Chondrocyte (in vitro differentiated cells): ENCODE results near the gene SLC25A19. TPM values are rescaled to one million over a fixed set of nuclear protein-coding genes. Genes with fewer than 3 reads are reported as not detected.

Experiments
- DNase-seq: peaks from one replicate; pipeline ENCODE4 v3.0.0; 2021; ENCODE audit warnings: mixed read lengths, low spot score
- H3K27ac Mint-ChIP-seq: one replicate; pipeline ENCODE4 v1.8.0; 2021; ENCODE audit warnings: mild to moderate bottlenecking, moderate library complexity, mixed read lengths; ENCODE audit not compliant: unreplicated experiment
- H3K27me3 Mint-ChIP-seq: 2 replicates; pipeline ENCODE4 v1.8.0; 2021; ENCODE audit warnings: low read depth, mixed read lengths
- H3K36me3 Mint-ChIP-seq: 2 replicates; pipeline ENCODE4 v1.8.0; 2021; ENCODE audit warnings: low read depth, mixed read lengths
- H3K4me1 Mint-ChIP-seq: 2 replicates; pipeline ENCODE4 v1.8.0; 2021; ENCODE audit warnings: low read depth, mild to moderate bottlenecking, mixed read lengths
- H3K4me3 Mint-ChIP-seq: one replicate; pipeline ENCODE4 v1.8.0; 2021; ENCODE audit warnings: mild to moderate bottlenecking, moderate library complexity, mixed read lengths; ENCODE audit not compliant: unreplicated experiment
- H3K9me3 Mint-ChIP-seq: 2 replicates; pipeline ENCODE4 v1.8.0; 2021; ENCODE audit warnings: low read depth, mixed read lengths
- total RNA-seq: library from RNA; stranded (reverse); gene quantifications from 3 replicates; pipeline ENCODE4 v1.2.1, GENCODE V29; 2021
- TF ChIP-seq, protein P1 (sequence below): fragments of 200-600 bp; sonication (generic); IDR thresholded peaks from 2 replicates; pipeline ENCODE4 v1.5.0; 2021; ENCODE audit warnings: antibody characterized with exemption, mild to moderate bottlenecking, moderate library complexity

The SLC25A19 gene
- total RNA-seq, 1 donor from 2014 or later, result 11.7 TPM

- Mint-ChIP-seq H3K4me1 (no peaks in the 10 kb centered on the region), H3K9me3 (no peaks in the 10 kb centered on the region), H3K4me3 (no peak overlapping the region), H3K27me3 (no peaks in the 10 kb centered on the region), H3K36me3 (peaks cover 26% of the 10 kb centered on the region), H3K27ac (no peak overlapping the region)
- DNase-seq, result no peak
- TF ChIP-seq, protein P1, sequence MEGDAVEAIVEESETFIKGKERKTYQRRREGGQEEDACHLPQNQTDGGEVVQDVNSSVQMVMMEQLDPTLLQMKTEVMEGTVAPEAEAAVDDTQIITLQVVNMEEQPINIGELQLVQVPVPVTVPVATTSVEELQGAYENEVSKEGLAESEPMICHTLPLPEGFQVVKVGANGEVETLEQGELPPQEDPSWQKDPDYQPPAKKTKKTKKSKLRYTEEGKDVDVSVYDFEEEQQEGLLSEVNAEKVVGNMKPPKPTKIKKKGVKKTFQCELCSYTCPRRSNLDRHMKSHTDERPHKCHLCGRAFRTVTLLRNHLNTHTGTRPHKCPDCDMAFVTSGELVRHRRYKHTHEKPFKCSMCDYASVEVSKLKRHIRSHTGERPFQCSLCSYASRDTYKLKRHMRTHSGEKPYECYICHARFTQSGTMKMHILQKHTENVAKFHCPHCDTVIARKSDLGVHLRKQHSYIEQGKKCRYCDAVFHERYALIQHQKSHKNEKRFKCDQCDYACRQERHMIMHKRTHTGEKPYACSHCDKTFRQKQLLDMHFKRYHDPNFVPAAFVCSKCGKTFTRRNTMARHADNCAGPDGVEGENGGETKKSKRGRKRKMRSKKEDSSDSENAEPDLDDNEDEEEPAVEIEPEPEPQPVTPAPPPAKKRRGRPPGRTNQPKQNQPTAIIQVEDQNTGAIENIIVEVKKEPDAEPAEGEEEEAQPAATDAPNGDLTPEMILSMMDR, result no peak
Observed at GRCh38 chr17:75231071-75231470, 58.2 kb downstream of the SLC25A19 start.

DNA sequence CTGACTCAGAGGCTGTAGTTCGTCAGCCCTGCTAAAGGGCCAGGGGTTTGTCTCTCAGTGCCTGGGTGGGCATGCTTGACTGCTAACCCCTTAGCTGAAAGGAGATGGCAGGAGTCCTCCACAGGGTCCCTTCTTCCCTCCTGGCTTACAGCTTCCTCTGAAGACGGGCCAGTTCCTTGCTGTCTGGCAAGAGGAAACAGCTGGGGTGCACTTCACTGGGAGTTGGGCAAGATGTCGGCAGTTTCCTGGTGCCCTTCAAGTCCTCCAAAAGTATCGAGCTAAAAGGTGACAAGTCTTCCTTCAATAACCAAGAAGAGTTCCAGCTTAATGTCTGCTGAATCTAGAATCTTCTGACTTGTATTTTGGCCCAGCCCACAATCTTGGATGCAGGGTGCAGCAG lies 60.4 kb downstream of the SLC25A19 start:
- DNase-seq, result no peak
- TF ChIP-seq, protein P1, result no peak
- Mint-ChIP-seq H3K4me1 (no peaks in the 10 kb centered on the region), H3K9me3 (no peaks in the 10 kb centered on the region), H3K36me3 (peaks cover 28% of the 10 kb centered on the region), H3K27ac (no peak overlapping the region), H3K27me3 (no peaks in the 10 kb centered on the region), H3K4me3 (no peak overlapping the region)

DNA sequence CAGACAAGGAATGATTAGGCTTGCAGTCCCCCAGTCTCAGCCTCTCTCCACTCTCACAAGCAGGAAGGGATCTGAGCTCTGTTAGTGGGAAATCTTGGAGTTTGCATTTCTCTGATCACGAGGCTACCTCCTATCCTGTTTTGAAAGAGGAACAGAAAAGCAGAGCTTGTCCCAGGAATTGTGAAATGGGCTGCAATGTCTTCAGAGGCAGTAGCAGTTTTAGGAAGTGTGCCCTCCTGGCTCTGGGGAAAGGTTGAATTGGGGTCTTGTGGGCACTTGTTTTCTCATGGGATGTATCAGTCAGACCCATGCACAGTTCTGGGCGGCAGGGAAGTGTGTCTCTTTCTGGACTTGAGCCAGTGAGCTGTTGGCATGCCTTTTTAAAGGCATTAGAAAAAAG lies 60.9 kb downstream of the SLC25A19 start:
- DNase-seq, result no peak
- Mint-ChIP-seq H3K4me1 (no peaks in the 10 kb centered on the region), H3K27ac (peak overlapping the region; percentile 27), H3K27me3 (no peaks in the 10 kb centered on the region), H3K4me3 (no peak overlapping the region), H3K9me3 (no peaks in the 10 kb centered on the region), H3K36me3 (peaks cover 29% of the 10 kb centered on the region)
- TF ChIP-seq, protein P1, result no peak

GRCh38 chr17:75227729-75228128 lies 61.5 kb downstream of the SLC25A19 start:
- Mint-ChIP-seq H3K4me1 (no peaks in the 10 kb centered on the region), H3K36me3 (peaks cover 27% of the 10 kb centered on the region), H3K9me3 (no peaks in the 10 kb centered on the region), H3K4me3 (no peak overlapping the region), H3K27ac (no peak overlapping the region), H3K27me3 (no peaks in the 10 kb centered on the region)
- TF ChIP-seq, protein P1, result no peak
- DNase-seq, result no peak

- H3K27me3 Mint-ChIP-seq, result no peaks in the 10 kb centered on the region
- no peak overlapping the region for H3K4me3 Mint-ChIP-seq
- DNase-seq, result peak; percentile 57
- TF ChIP-seq, protein P1, result no peak
- no peaks in the 10 kb centered on the region for H3K4me1 Mint-ChIP-seq
- no peak overlapping the region for H3K27ac Mint-ChIP-seq
- no peaks in the 10 kb centered on the region for H3K9me3 Mint-ChIP-seq
- peaks cover 23% of the 10 kb centered on the region for H3K36me3 Mint-ChIP-seq
Observed at GRCh38 chr17:75225016-75225415, 64.2 kb downstream of the SLC25A19 start.

Other genes with a start within 250 kb of the SLC25A19 start
- 178 to 185 TPM (median 183 TPM) in 3 replicates for gene ATP5PD, start 242.5 kb downstream of the SLC25A19 start, total RNA-seq
- 16.8 to 20.4 TPM (median 17.1 TPM) in 3 replicates for gene KCTD2, start 242.2 kb downstream of the SLC25A19 start, total RNA-seq
- gene SLC16A5, start 201.5 kb downstream of the SLC25A19 start, total RNA-seq, result 2.1 to 3.0 TPM (median 3.0 TPM) in 3 replicates
- 10.8 to 12.3 TPM (median 12.1 TPM) in 3 replicates for gene ARMC7, start 179.5 kb downstream of the SLC25A19 start, total RNA-seq
- gene NT5C, start 157.7 kb downstream of the SLC25A19 start, total RNA-seq, result 23.3 to 31.2 TPM (median 30.4 TPM) in 3 replicates
- gene JPT1, start 134.9 kb downstream of the SLC25A19 start, total RNA-seq, result 78.6 to 90.4 TPM (median 86.4 TPM) in 3 replicates
- 307 to 347 TPM (median 312 TPM) in 3 replicates for gene SUMO2, start 106.5 kb downstream of the SLC25A19 start, total RNA-seq
- 36.7 to 63.9 TPM (median 41.3 TPM) in 3 replicates for gene NUP85, start 83.8 kb downstream of the SLC25A19 start, total RNA-seq
- 26.9 to 30.3 TPM (median 28.4 TPM) in 3 replicates for gene GGA3, start 27.8 kb downstream of the SLC25A19 start, total RNA-seq
- gene MRPS7, start 27.6 kb downstream of the SLC25A19 start, total RNA-seq, result 38.2 to 49.5 TPM (median 41.1 TPM) in 3 replicates
- 19.0 to 21.6 TPM (median 20.4 TPM) in 3 replicates for gene MIF4GD, start 18.2 kb downstream of the SLC25A19 start, total RNA-seq
- 73.9 to 83.7 TPM (median 79.4 TPM) in 3 replicates for gene GRB2, start 116.2 kb upstream of the SLC25A19 start, total RNA-seq
- 45.6 to 52.3 TPM (median 49.5 TPM) in 3 replicates for gene TMEM94, start 167.2 kb upstream of the SLC25A19 start, total RNA-seq
- gene CASKIN2, start 226.1 kb upstream of the SLC25A19 start, total RNA-seq, result 27.1 to 30.4 TPM (median 30.3 TPM) in 3 replicates
- 11.0 to 14.6 TPM (median 12.2 TPM) in 3 replicates for gene TSEN54, start 227.1 kb upstream of the SLC25A19 start, total RNA-seq
- 1.4 to 1.8 TPM (median 1.5 TPM) in 3 replicates for gene LLGL2, start 236.3 kb upstream of the SLC25A19 start, total RNA-seq